ENCODE measurements around the gene TRIM46.
A peak's percentile ranks its signal among the peaks of the same experiment; 100 is the strongest.
"Not testable (repeated sequence)": the region's sequence is repeated elsewhere in the genome, so short reads cannot be mapped to it uniquely, and the experiment has no call there.

Gene TRIM46

DNA sequence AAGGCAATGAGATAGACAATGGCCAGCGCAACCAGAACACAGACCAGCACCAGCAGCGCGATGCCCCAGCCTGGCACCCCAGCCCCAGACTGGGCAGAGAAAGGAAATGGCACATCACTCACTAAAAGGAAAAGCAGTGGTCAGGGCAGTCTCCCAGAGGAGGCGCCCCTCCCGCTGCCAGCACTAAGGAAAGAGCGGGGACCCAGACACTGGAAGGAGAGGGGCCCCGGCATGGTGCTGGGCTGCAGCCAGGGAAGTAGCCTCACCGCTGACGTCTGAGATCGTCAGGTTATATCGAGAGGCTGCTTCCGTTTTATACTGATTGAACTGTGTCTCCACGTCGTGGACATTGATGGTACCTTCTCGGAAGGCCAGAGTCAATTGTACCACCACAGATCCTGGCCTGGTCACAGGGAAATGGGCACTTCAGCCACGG is 13.8 kb downstream of the TRIM46 start:
- no peak for DNase-seq

DNA sequence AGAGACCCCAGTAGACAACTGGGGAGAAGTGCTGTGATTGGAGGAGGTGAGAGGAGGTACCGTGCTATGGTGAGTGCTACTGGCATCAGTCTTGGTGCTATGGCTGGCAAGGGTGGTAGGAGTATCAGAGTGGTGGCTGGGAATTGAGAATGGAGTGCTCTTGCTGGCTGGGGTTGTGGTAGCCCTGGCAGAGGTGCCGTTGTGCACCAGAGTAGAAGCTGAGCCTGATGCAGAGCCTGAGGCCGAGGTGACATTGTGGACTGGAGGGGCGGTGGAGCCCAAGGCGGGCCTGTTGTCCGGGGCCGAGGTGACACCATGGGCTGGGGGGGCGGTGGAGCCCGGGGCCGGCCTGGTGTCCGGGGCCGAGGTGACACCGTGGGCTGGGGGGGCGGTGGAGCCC is 14.6 kb downstream of the TRIM46 start:
- no peak for DNase-seq

DNA sequence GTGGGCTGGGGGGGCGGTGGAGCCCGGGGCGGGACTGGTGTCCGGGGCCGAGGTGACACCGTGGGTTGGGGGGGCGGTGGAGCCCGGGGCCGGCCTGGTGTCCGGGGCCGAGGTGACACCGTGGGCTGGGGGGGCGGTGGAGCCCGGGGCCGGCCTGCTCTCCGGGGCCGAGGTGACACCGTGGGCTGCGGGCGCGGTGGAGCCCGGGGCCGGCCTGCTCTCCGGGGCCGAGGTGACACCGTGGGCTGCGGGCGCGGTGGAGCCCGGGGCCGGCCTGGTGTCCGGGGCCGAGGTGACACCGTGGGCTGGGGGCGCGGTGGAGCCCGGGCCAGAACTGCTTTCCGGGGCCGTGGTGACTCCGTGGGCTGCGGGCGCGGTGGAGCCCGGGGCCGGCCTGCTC is 16.3 kb downstream of the TRIM46 start:
- not testable (repeated sequence) for DNase-seq

GRCh38 chr1:155191904-155192303 is 18.3 kb downstream of the TRIM46 start:
- no peak for DNase-seq

DNA sequence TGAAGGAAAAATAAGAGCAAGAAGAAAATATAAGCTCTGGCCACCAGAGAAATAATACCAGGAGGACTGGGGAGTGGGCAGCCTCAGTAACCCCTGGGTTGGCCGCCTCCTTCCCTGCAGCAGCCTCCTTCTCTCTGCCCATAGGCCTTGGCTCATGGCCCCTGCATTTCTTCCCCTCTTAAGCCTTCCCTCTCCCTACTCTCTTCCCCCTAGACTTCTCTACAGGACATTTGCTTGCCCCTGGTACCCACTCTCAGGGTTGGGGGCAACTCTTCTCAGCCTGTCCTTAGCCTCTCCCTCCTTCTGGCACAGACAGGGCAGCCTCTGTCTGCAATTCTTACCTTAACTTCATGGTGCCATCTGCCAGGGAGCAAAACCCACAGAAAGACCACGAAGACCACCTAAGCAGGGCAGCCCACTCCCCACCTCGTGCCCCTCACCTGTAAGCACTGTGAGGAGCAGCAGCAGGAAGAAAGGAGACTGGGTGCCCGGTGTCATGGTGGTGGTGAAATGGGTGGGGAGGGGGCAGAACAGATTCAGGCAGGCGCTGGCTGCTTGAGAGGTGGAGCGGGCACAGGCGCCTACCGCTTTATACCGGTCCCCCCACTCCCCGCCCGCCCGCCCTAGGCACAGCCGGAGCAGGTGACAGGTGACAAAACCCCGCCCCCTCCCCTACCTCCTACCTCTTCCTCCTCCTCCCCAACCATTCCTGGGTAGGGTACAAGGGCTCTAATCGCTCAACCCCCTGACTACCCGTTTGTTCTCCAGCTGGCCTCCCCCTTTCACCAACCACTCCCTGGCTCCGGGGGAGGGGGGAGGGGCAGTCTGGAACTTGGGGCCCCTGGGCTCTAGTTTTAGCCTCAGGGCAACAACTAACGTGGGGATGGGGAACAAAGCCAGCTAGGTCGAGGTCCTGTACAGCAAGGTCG is 19.0 kb downstream of the TRIM46 start:
- no peak for DNase-seq

GRCh38 chr1:155193275-155193990 is 19.8 kb downstream of the TRIM46 start:
- DNase-seq: peak; percentile 37 to 65

DNA sequence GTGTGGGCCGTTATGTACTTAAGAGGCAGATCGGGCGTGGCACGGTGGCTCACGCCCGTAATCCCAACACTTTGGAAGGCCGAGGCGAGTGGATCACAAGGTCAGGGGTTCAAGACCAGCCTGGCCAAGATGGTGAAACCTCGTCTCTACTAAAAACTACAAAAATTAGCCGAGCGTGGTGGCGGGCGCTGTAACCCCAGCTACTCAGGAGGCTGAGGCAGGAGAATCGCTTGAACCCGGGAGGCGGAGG is 20.3 kb downstream of the TRIM46 start:
- DNase-seq: not testable (repeated sequence)

- DNase-seq: no peak
Measured at GRCh38 chr1:155195201-155196102, 21.8 kb downstream of the TRIM46 start.

GRCh38 chr1:155196103-155196892 is 22.6 kb downstream of the TRIM46 start:
- peak; percentile 42 to 61 for DNase-seq

- DNase-seq: no peak
Measured at GRCh38 chr1:155196893-155197638, 23.4 kb downstream of the TRIM46 start.

GRCh38 chr1:155197901-155198546 is 24.4 kb downstream of the TRIM46 start:
- no peak for DNase-seq

DNA sequence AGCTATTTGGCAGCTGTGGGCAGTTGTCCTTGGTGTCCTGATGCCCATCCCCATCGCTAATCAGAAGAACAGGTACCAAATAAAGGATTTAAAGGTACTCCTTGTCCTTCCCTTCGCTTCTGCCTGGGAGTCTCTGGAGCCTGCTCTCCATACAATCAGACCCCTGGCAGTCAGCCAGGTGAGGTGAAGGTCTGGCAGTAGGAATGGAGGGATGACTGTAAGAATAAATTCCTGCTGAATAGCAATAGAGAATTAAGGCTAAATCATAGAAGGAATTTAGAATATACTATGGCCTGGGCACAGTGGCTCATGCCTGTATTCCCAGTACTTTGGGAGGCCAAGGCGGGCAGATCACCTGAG is 24.9 kb downstream of the TRIM46 start:
- DNase-seq: no peak

- no peak for DNase-seq
Measured at GRCh38 chr1:155199792-155200191, 26.1 kb downstream of the TRIM46 start.

DNA sequence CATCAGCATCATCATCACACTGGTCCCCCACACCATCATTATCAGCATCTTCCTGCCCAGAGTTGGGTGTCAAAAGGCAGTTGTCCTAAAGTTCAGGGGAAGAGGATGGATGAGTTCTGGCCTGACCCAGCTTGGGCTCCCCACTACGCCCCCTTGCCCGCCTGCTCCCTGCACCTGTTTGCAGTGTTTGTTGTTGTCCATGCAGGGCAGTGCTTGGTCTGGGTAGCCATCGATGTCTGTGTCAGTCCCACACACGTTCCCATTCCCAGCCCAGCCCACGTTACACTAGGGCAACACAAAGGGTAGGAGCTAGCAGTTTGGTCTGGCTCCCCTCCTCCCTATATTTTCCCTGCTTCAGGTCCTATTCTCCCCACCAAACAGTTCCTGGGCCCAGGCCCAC is 27.3 kb downstream of the TRIM46 start:
- no peak for DNase-seq

DNA sequence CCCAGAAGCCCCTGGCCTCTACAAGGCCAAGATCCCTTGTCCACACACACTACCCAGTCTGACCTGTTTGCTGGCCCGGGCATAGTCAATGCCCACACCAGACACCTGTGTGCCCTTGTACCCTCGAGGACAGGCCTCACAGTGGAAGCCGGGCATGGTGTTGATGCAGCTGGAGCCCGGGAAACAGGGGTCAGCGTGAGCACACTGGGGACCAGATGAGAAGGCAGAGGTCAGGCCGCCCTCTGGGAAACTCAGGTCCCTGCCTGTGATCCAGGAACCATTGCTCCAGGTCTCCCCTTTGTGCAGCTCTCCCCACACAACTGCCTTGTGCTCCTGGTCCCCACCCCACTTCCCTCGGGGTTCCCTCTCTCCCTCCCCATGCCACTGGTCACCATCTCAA is 28.5 kb downstream of the TRIM46 start:
- DNase-seq: no peak

DNA sequence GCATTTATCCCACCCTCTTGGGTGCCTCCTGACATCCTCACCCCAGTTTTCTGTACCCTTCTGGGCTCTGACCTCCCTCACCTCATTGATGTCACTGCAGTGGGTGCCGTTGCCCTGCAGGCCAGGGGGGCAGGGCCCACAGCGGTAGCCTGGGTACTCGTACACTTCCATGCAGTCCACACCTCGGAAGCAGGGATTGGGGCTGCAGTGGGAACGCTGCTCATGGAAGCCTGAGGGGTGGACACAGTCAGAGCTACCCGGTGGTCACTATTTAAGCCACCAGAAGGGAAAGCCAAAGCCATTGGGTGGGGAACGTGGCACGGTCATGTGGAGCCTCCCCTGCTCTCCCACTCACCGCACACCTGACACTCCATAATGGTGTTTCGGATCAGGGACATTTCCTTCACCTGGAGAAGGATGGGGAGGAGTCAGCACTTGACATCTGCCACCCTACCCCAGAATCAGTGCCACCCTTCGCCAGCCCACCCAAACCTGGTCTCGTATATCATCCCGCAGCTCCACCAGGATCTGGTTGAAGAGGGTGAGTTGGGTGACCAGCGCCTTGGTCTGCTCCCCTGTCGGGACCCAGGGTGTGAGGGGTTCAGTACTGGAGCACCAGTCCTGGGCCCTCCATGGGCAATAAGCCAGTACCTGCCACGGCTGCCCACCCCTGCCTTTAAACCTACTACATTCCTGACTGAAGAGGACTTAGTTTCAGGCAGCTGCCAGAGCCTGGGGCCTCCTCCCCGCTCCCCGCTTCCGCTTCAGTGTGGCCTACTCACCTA is 29.3 kb downstream of the TRIM46 start:
- no peak for DNase-seq

- no peak for DNase-seq
Measured at GRCh38 chr1:155205035-155205434, 31.4 kb downstream of the TRIM46 start.

DNA sequence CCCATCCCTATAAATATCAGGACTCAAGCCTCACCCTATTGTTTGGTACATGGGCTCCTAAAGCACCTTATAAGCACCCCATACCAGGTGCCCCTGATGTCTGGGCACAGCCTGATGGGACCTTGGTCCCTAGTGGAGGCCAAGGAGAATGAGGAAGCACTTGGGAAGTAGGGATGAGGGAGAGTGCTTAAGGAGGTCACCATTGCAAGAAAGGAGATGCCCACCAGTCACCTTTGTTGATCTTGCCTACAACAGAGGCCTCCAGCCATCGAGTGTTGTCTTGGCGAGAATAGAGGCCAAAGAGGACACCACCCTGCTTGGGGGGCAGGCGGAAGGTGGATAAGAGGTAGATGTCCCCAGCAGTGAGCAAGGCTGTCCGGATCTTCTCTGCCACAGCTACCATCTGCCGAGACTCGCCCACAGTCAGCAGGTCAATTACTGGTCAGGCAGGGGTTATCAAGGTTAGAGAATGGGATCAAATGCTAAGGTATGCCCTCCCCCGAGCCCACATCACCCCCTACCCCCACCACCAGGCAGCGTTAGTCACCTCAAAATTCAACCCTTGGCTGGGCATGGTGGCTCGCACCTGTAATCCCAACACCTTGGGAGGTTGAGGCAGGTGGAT is 32.4 kb downstream of the TRIM46 start:
- DNase-seq: no peak

GRCh38 chr1:155206891-155207805 is 33.5 kb downstream of the TRIM46 start:
- peak; percentile 41 to 54 for DNase-seq
